H1 (cell line): ENCODE data around the gene MYADM. TPM values are rescaled to one million over a fixed set of nuclear protein-coding genes. Genes with fewer than 3 reads are reported as not detected.
"Not testable (repeated sequence)": the region's sequence is repeated elsewhere in the genome, so short reads cannot be mapped to it uniquely, and the experiment has no call there.

Source experiments
- CTCF ChIA-PET: fragments of 300-600 bp; sonication (Branson Sonifier 250); formaldehyde crosslinking; loops from one replicate; lab custom pipeline; 2021; ENCODE audit not compliant: partially characterized antibody; lab: Charles Lee
- POLR2A ChIA-PET: fragments of 300-600 bp; sonication (Branson Sonifier 250); formaldehyde crosslinking; loops from one replicate; lab custom pipeline; 2021; ENCODE audit warnings: inconsistent platforms; ENCODE audit not compliant: partially characterized antibody; lab: Charles Lee
- DNase-seq, 2 experiments: peaks; one replicate each; pipeline versions ENCODE4 v3.0.0 to v3.0.0-alpha.2; 2010 to 2022; ENCODE audit warnings: low spot score in 2 of 2, low read depth in 1 of 2, mixed read lengths in 1 of 2
- FAIRE-seq: peaks from 2 replicates; lab custom pipeline; 2011; peaks lifted over from hg19 to GRCh38; lab: Jason Lieb, UNC
- H2AFZ ChIP-seq: 2 replicates; pipeline ENCODE4 v1.8.1; 2012; ENCODE audit warnings: low read length, inconsistent platforms
- H2AK5ac ChIP-seq: 2 replicates; pipeline ENCODE4 v1.6.1; 2013; ENCODE audit warnings: low read depth, low read length
- H2BK120ac ChIP-seq: replicated peaks from 2 replicates; pipeline ENCODE3; 2013; ENCODE audit warnings: low read depth, low read length, inconsistent platforms
- H2BK12ac ChIP-seq: 2 replicates; pipeline ENCODE4 v1.6.1; 2013; ENCODE audit warnings: low read depth, low read length
- H2BK15ac ChIP-seq: 2 replicates; pipeline ENCODE4 v1.6.1; 2013; ENCODE audit warnings: low read length
- H2BK20ac ChIP-seq: 2 replicates; pipeline ENCODE4 v1.6.1; 2013; ENCODE audit warnings: low read length
- H2BK5ac ChIP-seq: 2 replicates; pipeline ENCODE4 v1.6.1; 2013; ENCODE audit warnings: low read depth, low read length
- H3K14ac ChIP-seq: 2 replicates; pipeline ENCODE4 v1.6.1; 2013; ENCODE audit warnings: inconsistent platforms; ENCODE audit not compliant: insufficient read length
- H3K18ac ChIP-seq: 2 replicates; pipeline ENCODE4 v1.6.1; 2013; ENCODE audit warnings: low read length; ENCODE audit errors: extremely low read depth
- H3K23ac ChIP-seq: 2 replicates; pipeline ENCODE4 v1.6.1; 2013; ENCODE audit warnings: inconsistent platforms; ENCODE audit not compliant: insufficient read length
- H3K23me2 ChIP-seq: 2 replicates; pipeline ENCODE4 v1.6.1; 2013; ENCODE audit warnings: low read depth, low read length
- H3K27ac ChIP-seq: 2 replicates; pipeline ENCODE4 v1.6.1; 2011; ENCODE audit warnings: low read depth, low read length, inconsistent platforms
- H3K27me3 ChIP-seq, 4 experiments: replicated peaks in 1 of 4; 1 replicate in 1 of 4; 2 replicates in 3 of 4; pipeline versions ENCODE4 v1.6.1 to v1.8.1; 2011 to 2013; ENCODE audit warnings: low read length in 3 of 4, mild to moderate bottlenecking in 3 of 4, inconsistent platforms in 2 of 4, mixed read lengths in 2 of 4, moderate library complexity in 1 of 4; ENCODE audit not compliant: control insufficient read depth in 3 of 4, insufficient read depth in 3 of 4; ENCODE audit errors: extremely low read depth in 1 of 4
- H3K36me3 ChIP-seq, 4 experiments: 2 replicates each; pipeline versions ENCODE4 v1.6.1 to v1.8.1; 2011 to 2013; ENCODE audit warnings: mild to moderate bottlenecking in 4 of 4, low read length in 3 of 4, moderate library complexity in 2 of 4, control low read depth in 1 of 4, inconsistent platforms in 1 of 4; ENCODE audit not compliant: insufficient read depth in 4 of 4, control insufficient read depth in 2 of 4
- H3K4ac ChIP-seq: replicated peaks from 2 replicates; pipeline ENCODE3; 2013; ENCODE audit warnings: low read length, low read depth, mixed read lengths, inconsistent platforms; ENCODE audit not compliant: insufficient read length
- H3K4me1 ChIP-seq, 4 experiments: replicated peaks in 1 of 4; 1 replicate in 1 of 4; 2 replicates in 3 of 4; pipeline versions ENCODE4 v1.6.1 to v1.8.1; 2011 to 2013; ENCODE audit warnings: low read length in 3 of 4, inconsistent platforms in 2 of 4, mixed read lengths in 1 of 4; ENCODE audit not compliant: insufficient read depth in 4 of 4, control insufficient read depth in 3 of 4
- H3K4me2 ChIP-seq, 2 experiments: 2 replicates each; pipeline versions ENCODE4 v1.6.1 to v1.8.1; 2011 to 2013; ENCODE audit warnings: low read depth in 2 of 2, low read length in 2 of 2, control low read depth in 1 of 2, inconsistent platforms in 1 of 2, mild to moderate bottlenecking in 1 of 2; ENCODE audit not compliant: insufficient read depth in 1 of 2
- H3K4me3 ChIP-seq, 4 experiments: fragments of 200-600, 300-600 bp in 1 of 4; sonication (generic), shearing (Covaris generic), sonication (Bioruptor Twin) in 1 of 4; 2 replicates each; pipeline versions ENCODE4 v1.5.1 to v1.8.1; 2011 to 2016; ENCODE audit warnings: low read length in 4 of 4, low read depth in 3 of 4, control low read depth in 2 of 4, inconsistent platforms in 2 of 4, mild to moderate bottlenecking in 2 of 4, mixed read lengths in 1 of 4, moderate library complexity in 1 of 4; ENCODE audit not compliant: insufficient read depth in 2 of 4; ENCODE audit errors: extremely low read depth in 1 of 4
- H3K56ac ChIP-seq: replicated peaks from 2 replicates; pipeline ENCODE3; 2013; ENCODE audit warnings: low read depth, mild to moderate bottlenecking, mixed read lengths, low read length, inconsistent platforms; ENCODE audit not compliant: insufficient read length
- H3K79me1 ChIP-seq: 2 replicates; pipeline ENCODE4 v1.6.1; 2013; ENCODE audit warnings: low read depth, low read length, control low read depth
- H3K79me2 ChIP-seq, 2 experiments: 2 replicates each; pipeline versions ENCODE4 v1.6.1 to v1.8.1; 2012 to 2013; ENCODE audit warnings: low read length in 2 of 2, mild to moderate bottlenecking in 2 of 2, inconsistent platforms in 1 of 2; ENCODE audit not compliant: insufficient read depth in 2 of 2, control insufficient read depth in 1 of 2
- H3K9ac ChIP-seq, 4 experiments: replicated peaks in 1 of 4; 1 replicate in 1 of 4; 2 replicates in 3 of 4; pipeline versions ENCODE4 v1.6.1 to v1.8.1; 2011 to 2013; ENCODE audit warnings: low read depth in 3 of 4, low read length in 3 of 4, control low read depth in 2 of 4, mild to moderate bottlenecking in 2 of 4, moderate library complexity in 2 of 4, inconsistent platforms in 1 of 4; ENCODE audit errors: extremely low read depth in 1 of 4
- H3K9me3 ChIP-seq, 2 experiments: 2 replicates each; pipeline versions ENCODE4 v1.6.1 to v1.8.1; 2012 to 2013; ENCODE audit warnings: mild to moderate bottlenecking in 2 of 2, moderate library complexity in 2 of 2, control low read depth in 1 of 2, inconsistent platforms in 1 of 2, low read depth in 1 of 2, low read length in 1 of 2, mixed read lengths in 1 of 2; ENCODE audit not compliant: insufficient read depth in 2 of 2
- H4K20me1 ChIP-seq, 2 experiments: replicated peaks in 1 of 2; 2 replicates each; pipeline versions ENCODE3 to v1.8.1; 2011 to 2013; ENCODE audit warnings: inconsistent platforms in 2 of 2, low read length in 2 of 2, mild to moderate bottlenecking in 1 of 2; ENCODE audit not compliant: insufficient read depth in 2 of 2, control insufficient read depth in 1 of 2
- H4K5ac ChIP-seq: 2 replicates; pipeline ENCODE4 v1.6.1; 2013; ENCODE audit warnings: low read length, low read depth, mixed read lengths, inconsistent platforms; ENCODE audit not compliant: insufficient read length
- H4K8ac ChIP-seq: 2 replicates; pipeline ENCODE4 v1.8.0; 2013; ENCODE audit warnings: mild to moderate bottlenecking, moderate library complexity, low read length, inconsistent platforms; ENCODE audit not compliant: insufficient read depth; ENCODE audit errors: extremely low read depth
- H4K91ac ChIP-seq: replicated peaks from 2 replicates; pipeline ENCODE3; 2013; ENCODE audit warnings: low read length, mixed read lengths, inconsistent platforms; ENCODE audit not compliant: insufficient read length
- whole genome bisulfite sequencing, 2 experiments: shearing (Covaris generic) in 1 of 2; methylation state at CpG; one replicate each; pipeline versions ENCODE4 v1.1.6 to v1.1.7; 2013 to 2015; ENCODE audit warnings: low lambda C conversion rate in 2 of 2, mixed read lengths in 2 of 2, inconsistent platforms in 1 of 2, low coverage in 1 of 2, missing lambda C conversion rate in 1 of 2; ENCODE audit not compliant: insufficient replicate concordance in 2 of 2, insufficient coverage in 1 of 2, insufficient read length in 1 of 2; ENCODE audit errors: extremely low coverage in 1 of 2, missing lambda C conversion rate in 1 of 2; 5-methylcytosine and 5-hydroxymethylcytosine counted together
- polyA plus RNA-seq, 7 experiments: library from polyadenylated mRNA; depleted of rRNA in 3 of 7; stranded (reverse) in 5 of 7; unstranded in 2 of 7; fragments of >200 nt in 5 of 7; fragments of 200-250 nt in 2 of 7; gene quantifications; 1 replicate in 5 of 7; 2 replicates in 1 of 7; 4 replicates in 1 of 7; pipeline versions ENCODE4 v1.2.1 to v1.2.3, GENCODE V29; 2011 to 2013; ENCODE audit warnings: missing spikeins in 2 of 7, mixed read lengths in 2 of 7
- total RNA-seq: library from RNA; stranded (reverse); fragmentation: NEBNext Ultra II Directional; extraction: Animal tissue kit (Norgen Biotek cat#: 25700); gene quantifications from 2 replicates; pipeline ENCODE4 v1.2.1, GENCODE V29; 2021

Gene MYADM
- total and polyA plus RNA-seq, 2 of the 8 experiments (the other 6 are each of a cell fraction or from before 2014, with no cell fraction given): 70.1 to 74.2 TPM

DNA sequence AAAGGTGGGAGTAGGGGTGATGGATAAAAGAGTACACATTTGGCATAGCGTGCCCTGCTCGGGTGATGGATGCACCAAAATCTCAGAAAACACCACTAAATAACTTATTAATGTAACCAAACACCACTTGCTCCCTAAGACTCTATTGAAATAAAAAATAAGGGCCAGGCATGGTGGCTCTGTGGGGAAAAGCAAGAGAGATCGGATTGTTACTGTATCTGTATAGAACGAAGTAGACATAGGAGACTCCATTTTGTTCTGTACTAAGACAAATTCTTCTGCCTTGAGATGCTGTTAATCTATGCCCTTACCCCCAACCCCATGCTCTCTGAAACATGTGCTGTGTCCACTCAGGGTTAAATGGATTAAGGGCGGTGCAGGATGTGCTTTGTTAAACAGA lies 29.2 kb upstream of the MYADM start:
- H4K20me1 ChIP-seq, H2AK5ac ChIP-seq, H2BK5ac ChIP-seq, H3K27me3 ChIP-seq, H3K4me1 ChIP-seq, H3K9me3 ChIP-seq, H3K23ac ChIP-seq, H3K14ac ChIP-seq, H3K18ac ChIP-seq, H3K79me1 ChIP-seq, H3K4ac ChIP-seq, H2BK15ac ChIP-seq, H3K4me2 ChIP-seq, H4K8ac ChIP-seq, H3K9ac ChIP-seq, H2BK20ac ChIP-seq, H4K5ac ChIP-seq, H3K79me2 ChIP-seq, H2BK12ac ChIP-seq, H3K27ac ChIP-seq, H3K56ac ChIP-seq, H3K23me2 ChIP-seq, H3K4me3 ChIP-seq, FAIRE-seq, H2AFZ ChIP-seq, DNase-seq, H3K36me3 ChIP-seq, H4K91ac ChIP-seq: not testable (repeated sequence)
- POLR2A ChIA-PET: interaction anchor here (0.6 to 1.8 kb wide), 6 partner anchors 28 to 106 kb away, joined by 3 to 5 read pairs (median 3); partner anchors contain the start of gene MYADM
- CTCF ChIA-PET: interaction anchor here (1.6 kb wide), 1 partner anchor 28 kb away, joined by 5 read pairs; no protein-coding TSS in a partner anchor
- peak overlapping the region; percentile 38 for H2BK120ac ChIP-seq
- WGBS, 2 experiments: 82% methylated on average over 4 of the region's 5 CpGs; no CpG with 5 or more reads in 1 of the 2 experiments

DNA sequence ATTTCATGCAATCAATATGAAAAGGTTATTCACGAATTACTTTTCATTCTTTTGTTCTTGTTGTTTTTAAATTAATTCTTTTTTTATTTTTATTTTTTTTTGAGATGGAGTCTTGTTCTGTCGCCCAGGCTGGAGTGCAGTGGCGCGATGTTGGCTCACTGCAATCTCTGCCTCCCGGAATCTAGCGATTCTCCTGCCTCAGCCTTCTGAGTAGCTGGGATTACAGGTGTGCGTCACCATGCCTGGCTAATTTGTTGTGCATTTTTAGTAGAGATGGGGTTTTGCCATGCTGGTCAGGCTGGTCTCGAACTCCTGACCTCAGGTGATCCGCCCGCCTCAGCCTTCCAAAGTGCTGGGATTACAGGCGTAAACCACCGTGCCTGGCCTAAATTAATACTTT lies 27.4 kb upstream of the MYADM start:
- not testable (repeated sequence) for H3K27ac ChIP-seq, H3K4me2 ChIP-seq, H3K4ac ChIP-seq, H3K18ac ChIP-seq, H2BK120ac ChIP-seq, H3K4me3 ChIP-seq, H3K27me3 ChIP-seq, H3K79me1 ChIP-seq, H3K9me3 ChIP-seq, H3K9ac ChIP-seq, H3K36me3 ChIP-seq, H2BK5ac ChIP-seq, H3K14ac ChIP-seq, H3K79me2 ChIP-seq, FAIRE-seq, H3K56ac ChIP-seq, H3K23ac ChIP-seq, H2BK20ac ChIP-seq, H3K4me1 ChIP-seq, H4K20me1 ChIP-seq, H2BK15ac ChIP-seq, H3K23me2 ChIP-seq, H2AFZ ChIP-seq, DNase-seq, H4K5ac ChIP-seq, H4K91ac ChIP-seq, H4K8ac ChIP-seq
- Histone ChIP-seq H2BK12ac (peak overlapping the region; percentile 60; the same call in 1 of the 2 replicates), H2AK5ac (peak overlapping the region; percentile 82; the same call in 1 of the 2 replicates)
- ChIA-PET POLR2A (interaction anchor here (1.1 to 1.3 kb wide), 2 partner anchors 28 to 42 kb away, joined by 3 to 4 read pairs; no protein-coding TSS in a partner anchor), CTCF (interaction anchor here (1.3 to 2.2 kb wide), 4 partner anchors 30 to 185 kb away, joined by 3 to 13 read pairs (median 7); no protein-coding TSS in a partner anchor)
- WGBS, 2 experiments: 94% methylated on average over 12 of the region's 12 CpGs; no CpG with 5 or more reads in 1 of the 2 experiments
